OCI-LY3 (cell line): Measurements from ENCODE around the gene S1PR4.

Experiments
- CTCF ChIP-seq: fragments of 200-600, 300-600 bp; sonication (generic); IDR thresholded peaks from 2 replicates; pipeline ENCODE4 v1.5.1; 2014; ENCODE audit warnings: antibody characterized with exemption, low read length, low read depth
- EZH2phosphoT487 ChIP-seq: fragments of 200-600 bp; shearing (Covaris generic); IDR thresholded peaks from 2 replicates; pipeline ENCODE4 v1.6.1; 2018; ENCODE audit warnings: antibody characterized with exemption, mixed run types, low read depth

- TF ChIP-seq CTCF = peak; percentile 73
- TF ChIP-seq EZH2phosphoT487 = no peak
Measured at GRCh38 chr19:3129112-3129511, 49.5 kb upstream of the S1PR4 start.
